Measurements from ENCODE around the gene C1orf94.

- TF ChIP-seq CTCF (IDR thresholded peaks at IDR 0.05) (no peak), POLR2A (IDR thresholded peaks at IDR 0.05) (no peak)
These were observed at the start of gene C1orf94 for GRCh38 chr1:34176830-34177603.
